Activated CD4-positive, alpha-beta T cell treated with anti-CD3 and anti-CD28 coated beads, Interleukin-2, amount 50 U/mL, for 16 hours (primary cell): Measurements from ENCODE around the gene GNAS-AS1.

ENCODE experiments used
- DNase-seq: peaks from one replicate; pipeline ENCODE4 v3.0.0-alpha.2; 2020

Gene GNAS-AS1

GRCh38 chr20:58855506-58856389 lies 5.0 kb upstream of the GNAS-AS1 start:
- no peak for DNase-seq

GRCh38 chr20:58854638-58855471 lies 4.2 kb upstream of the GNAS-AS1 start:
- DNase-seq, result no peak

DNA sequence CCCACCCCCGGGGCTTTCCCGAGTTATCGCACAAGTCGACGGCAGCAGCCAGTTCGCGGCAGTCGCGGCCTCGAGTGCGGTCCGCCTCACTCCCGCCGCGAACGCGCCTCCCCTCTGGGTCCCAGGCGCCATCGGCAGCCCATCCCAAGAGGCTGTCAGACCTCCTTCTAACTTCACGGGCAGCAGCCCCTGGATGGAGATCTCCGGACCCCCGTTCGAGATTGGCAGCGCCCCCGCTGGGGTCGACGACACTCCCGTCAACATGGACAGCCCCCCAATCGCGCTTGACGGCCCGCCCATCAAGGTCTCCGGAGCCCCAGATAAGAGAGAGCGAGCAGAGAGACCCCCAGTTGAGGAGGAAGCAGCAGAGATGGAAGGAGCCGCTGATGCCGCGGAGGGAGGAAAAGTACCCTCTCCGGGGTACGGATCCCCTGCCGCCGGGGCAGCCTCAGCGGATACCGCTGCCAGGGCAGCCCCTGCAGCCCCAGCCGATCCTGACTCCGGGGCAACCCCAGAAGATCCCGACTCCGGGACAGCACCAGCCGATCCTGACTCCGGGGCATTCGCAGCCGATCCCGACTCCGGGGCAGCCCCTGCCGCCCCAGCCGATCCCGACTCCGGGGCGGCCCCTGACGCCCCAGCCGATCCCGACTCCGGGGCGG lies 3.4 kb upstream of the GNAS-AS1 start:
- no peak for DNase-seq

- DNase-seq, result no peak
Observed at GRCh38 chr20:58853466-58853865, 2.8 kb upstream of the GNAS-AS1 start.

GRCh38 chr20:58852543-58853271 lies 2.0 kb upstream of the GNAS-AS1 start, which contains the start of gene GNAS:
Gene GNAS (plus strand): TSS chr20:58852716.
- DNase-seq, result peak; percentile 55

DNA sequence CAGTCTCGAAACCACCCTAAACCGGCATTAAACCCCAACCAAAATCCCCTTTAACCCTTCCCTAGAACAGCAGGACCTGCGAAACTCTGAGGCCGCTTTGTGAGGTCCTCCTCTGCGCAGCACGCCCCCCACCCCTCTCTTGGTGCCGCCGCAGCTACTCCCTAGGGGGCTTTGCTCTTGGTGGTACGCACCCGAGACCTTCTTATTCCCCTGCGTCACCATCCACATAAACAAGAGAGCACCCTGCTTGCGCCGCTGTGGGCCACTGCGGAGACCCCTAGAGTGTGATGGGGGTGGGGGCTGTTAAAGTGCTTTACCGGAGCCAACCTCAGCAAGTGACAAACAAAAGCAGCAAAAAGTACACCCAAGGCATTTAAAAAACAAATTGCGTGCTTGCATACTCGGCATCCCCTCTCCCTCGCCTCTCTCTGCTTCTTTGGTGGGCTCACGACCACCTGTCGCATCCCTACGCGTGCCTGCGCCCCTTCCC lies 1.3 kb upstream of the GNAS-AS1 start:
- DNase-seq, result no peak

GRCh38 chr20:58851221-58851968 lies 693 bp upstream of the GNAS-AS1 start:
- DNase-seq, result no peak

DNA sequence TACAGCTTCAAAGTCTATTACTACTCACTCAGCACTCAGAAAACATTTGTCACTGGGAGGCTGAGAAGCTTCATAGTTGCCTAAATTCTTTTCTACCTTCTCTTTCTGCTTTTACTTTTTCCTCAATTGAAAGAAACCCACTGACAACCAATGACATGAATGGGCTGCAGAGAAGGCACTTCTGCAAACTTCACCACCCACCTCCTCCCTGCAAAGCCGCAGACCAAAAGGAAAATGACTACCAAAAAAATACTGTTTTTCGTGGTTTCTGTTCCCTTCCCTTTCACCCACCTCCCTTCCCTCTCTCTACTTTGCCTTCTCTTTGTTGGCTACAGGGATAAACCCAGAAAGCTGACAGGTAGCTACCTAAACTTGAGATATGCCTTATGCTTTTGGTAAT lies 3.2 kb downstream of the GNAS-AS1 start:
- DNase-seq, result no peak

DNA sequence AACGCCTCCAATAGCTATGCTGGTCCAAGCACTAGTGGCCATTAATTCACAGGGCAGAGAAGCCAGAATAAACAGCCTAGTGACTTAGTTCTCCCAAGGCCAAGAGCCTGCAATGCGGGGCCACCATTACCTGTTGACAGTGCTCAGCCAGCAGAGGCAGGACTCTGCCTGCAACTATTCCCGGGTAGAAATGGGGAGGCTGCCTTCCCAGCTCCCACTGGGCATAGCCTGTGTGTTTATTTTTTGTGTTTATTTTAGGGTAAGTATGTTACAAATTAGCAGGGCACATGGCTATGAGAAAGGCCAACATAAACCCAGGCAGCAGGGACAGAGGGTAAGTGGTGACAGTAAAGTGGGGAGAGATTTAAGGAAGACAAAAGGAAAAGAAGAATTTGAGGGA lies 5.0 kb downstream of the GNAS-AS1 start:
- no peak for DNase-seq

GRCh38 chr20:58843128-58843556 lies 7.6 kb downstream of the GNAS-AS1 start:
- no peak for DNase-seq

GRCh38 chr20:58842276-58842675 lies 8.4 kb downstream of the GNAS-AS1 start:
- DNase-seq, result no peak

DNA sequence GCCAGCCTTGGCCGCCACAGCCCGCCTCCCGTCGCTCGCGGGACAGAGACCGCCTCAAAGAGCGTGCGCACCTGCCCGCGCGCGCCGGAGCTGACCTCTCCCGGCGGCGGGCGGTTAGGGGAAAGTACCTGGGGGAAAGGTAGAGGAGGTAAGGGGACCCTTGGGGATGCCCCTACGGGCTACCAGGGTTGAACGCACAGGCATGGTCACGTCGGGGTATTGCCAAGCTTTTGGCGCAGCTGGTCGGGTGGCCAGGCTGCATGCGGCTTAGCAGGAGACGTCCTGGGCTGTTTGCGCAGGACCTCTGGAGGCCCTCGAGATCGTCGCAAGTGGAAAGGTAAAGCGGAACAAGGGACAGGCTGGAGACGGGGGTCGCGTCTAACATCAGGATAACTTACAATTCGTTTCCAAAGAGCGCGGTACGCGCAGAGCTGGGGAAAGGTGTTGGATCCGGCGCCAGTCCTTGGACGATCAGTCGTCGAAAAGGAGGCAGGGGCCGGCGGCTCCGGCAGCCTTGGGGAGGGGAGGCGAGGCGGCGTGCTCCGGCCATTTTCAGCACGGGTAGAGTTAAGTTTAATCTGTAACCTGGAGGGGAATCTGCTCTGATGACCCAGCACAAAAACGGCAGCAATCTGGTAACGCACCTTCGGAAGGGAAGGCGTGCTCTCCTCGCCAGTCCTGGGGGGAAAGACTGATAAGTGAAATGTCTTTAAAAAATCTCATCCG lies 9.0 kb downstream of the GNAS-AS1 start:
- DNase-seq, result no peak

DNA sequence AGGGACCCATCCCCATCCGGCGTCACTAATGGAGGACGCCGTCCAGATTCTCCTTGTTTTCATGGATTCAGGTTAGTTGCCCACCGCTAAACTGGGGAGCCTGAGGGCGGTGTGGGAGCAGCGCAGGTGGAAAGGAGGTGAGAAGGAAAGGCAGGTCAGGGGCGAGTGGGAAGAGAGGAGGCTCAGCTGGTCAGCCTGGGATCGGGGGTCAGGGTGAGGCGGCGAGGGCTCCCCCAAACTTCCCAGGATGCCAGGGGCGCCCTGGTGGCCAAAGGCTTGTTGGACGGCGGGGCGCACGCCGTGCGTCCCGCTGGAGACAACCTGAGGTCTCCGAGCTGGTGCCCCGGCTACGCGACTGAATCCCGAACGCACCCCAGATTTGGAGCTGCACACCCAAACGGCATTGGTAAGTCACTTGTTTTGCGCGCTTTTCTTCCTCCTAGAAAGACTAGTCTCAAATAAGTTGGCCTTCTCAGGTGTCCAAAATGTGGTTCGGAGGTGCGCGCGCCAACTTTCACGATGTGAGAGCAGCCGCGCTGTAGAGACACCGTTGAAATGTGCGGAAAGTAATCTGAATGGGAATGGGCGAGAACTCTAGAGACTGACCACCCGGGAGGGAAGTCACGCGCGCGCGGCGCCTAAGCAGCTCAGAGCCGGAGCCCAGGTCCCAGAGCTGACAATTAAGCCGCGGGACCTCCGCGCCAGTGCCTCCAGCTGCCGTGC lies 9.7 kb downstream of the GNAS-AS1 start:
- no peak for DNase-seq

DNA sequence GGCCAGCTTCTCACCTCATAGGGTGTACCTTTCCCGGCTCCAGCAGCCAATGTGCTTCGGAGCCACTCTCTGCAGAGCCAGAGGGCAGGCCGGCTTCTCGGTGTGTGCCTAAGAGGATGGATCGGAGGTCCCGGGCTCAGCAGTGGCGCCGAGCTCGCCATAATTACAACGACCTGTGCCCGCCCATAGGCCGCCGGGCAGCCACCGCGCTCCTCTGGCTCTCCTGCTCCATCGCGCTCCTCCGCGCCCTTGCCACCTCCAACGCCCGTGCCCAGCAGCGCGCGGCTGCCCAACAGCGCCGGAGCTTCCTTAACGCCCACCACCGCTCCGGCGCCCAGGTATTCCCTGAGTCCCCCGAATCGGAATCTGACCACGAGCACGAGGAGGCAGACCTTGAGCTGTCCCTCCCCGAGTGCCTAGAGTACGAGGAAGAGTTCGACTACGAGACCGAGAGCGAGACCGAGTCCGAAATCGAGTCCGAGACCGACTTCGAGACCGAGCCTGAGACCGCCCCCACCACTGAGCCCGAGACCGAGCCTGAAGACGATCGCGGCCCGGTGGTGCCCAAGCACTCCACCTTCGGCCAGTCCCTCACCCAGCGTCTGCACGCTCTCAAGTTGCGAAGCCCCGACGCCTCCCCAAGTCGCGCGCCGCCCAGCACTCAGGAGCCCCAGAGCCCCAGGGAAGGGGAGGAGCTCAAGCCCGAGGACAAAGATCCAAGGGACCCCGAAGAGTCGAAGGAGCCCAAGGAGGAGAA lies 10.5 kb downstream of the GNAS-AS1 start:
- no peak for DNase-seq

- DNase-seq, result peak; percentile 37
Observed at GRCh38 chr20:58839474-58839874, 11.2 kb downstream of the GNAS-AS1 start.

DNA sequence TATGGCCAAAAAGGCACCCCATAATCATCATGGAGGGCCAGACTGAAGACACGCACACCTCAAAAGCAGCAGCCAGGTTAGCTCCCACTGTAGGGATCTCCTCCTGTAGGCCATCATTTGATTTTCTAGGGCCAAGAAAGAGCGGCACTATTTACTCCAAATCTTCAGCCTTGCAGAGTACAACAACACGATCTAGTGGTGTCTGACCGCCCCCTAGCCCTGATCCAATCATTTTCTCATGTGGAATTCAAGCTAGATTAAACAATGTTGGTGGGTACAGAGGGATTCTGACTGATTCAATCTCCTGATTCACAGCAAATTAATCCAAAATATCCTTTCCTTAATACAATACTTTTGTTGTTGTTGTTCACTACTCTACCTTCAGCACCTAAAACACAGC lies 12.5 kb downstream of the GNAS-AS1 start:
- DNase-seq, result no peak

DNA sequence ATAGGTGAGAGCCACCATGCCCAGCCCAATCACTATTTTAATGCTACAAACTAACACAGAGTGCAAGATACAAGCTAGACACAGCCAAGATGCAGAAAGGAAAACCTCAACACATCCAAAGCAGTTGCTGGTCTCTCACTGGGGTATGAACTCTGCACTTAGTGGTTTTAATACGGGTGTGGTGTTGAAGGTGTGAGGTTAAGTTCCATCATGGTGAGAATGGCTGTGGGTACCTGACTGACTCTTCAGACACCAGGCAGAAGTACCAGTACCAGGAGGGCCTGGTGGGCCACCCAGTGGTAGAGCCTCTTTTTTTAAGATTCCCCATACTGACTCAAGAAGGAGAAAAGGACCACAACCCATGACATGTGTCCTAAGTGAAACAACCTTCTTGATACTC lies 13.0 kb downstream of the GNAS-AS1 start:
- DNase-seq, result peak; percentile 25

DNA sequence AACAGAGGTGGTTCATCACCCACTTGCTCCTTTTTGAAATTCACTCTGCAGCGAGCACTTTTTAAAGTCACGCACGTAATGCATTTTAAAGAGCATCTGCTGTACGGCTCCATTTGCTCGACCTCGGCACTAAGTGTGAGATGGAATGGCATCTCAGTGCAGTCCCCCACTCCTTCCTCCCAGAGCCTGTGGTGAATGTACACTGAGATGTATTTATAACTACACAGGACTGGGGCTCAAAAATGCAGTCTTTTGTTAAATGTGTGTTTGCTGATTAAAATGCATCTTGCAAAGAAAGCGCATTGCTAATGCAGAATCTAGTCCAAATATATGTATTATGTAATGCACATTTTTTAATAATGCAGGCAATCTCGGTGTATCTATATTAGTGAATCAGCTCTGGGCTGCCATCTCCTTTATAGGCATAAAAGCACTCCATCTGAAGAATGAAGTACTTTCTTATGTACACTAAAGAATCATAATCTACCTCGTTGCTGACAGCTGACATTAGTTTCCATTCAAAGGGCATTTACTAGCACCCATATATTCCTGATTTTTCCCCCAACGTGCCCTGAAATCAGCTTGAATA lies 14.0 kb downstream of the GNAS-AS1 start:
- no peak for DNase-seq

- no peak for DNase-seq
Observed at GRCh38 chr20:58835231-58835630, 15.5 kb downstream of the GNAS-AS1 start.
